Measurements from ENCODE around the gene PSTK.

Gene PSTK

GRCh38 chr10:122990278-122990677 lies 10.1 kb downstream of the PSTK start:
- in situ Hi-C loops (cut with HindIII; ENCODE audit: low sequenced_read_pairs): no loop called here

- in situ Hi-C loops (cut with HindIII; ENCODE audit: low sequenced_read_pairs): no loop called here
Measured at GRCh38 chr10:122992031-122992585, 11.9 kb downstream of the PSTK start.

DNA sequence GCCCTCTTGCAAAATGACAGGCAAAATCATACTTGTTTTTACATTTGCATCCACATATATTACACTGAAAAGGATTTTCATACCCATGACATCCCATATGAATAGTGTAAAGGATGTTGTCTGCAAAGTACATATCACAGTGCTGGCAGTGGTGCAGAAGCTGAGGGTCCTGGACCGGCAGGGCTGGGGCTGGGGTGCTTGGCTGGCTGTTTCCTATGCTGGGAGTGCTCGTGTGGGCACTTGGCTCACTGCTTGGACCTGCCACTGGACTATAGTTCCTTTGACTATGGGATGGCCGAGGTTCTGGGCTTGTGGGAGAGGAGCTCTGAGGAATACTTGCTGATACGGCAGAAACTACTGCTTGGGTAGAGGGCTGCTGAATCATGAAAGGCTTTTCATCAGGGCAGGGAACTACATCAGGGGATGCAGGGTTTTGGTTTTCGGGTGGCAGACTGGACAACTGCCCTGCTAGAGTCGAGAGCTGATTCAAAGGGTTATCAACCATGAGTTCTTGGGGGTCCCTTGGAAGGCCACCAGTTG lies 13.7 kb downstream of the PSTK start:
- in situ Hi-C loops (cut with HindIII; ENCODE audit: low sequenced_read_pairs): no loop called here

DNA sequence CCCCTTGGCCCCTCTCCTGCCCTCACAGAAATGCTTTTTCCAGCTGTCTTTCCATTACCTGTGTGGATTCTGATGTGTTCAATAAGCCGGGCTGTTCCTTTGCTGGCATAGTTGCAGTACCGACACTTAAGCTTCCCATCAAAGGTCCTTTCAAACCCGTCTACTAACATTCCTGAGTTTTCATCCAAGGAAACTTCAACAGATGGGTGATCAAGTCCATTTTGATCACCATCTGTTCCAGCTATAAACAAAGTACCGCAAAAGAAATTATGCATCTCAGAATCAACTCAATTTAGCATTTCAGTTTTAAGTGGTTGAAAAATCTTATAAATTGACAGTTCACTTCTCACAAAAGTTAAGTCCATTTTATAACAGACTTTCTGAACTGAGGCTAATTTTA lies 15.7 kb downstream of the PSTK start:
- in situ Hi-C loops (cut with HindIII; ENCODE audit: low sequenced_read_pairs): no loop called here

DNA sequence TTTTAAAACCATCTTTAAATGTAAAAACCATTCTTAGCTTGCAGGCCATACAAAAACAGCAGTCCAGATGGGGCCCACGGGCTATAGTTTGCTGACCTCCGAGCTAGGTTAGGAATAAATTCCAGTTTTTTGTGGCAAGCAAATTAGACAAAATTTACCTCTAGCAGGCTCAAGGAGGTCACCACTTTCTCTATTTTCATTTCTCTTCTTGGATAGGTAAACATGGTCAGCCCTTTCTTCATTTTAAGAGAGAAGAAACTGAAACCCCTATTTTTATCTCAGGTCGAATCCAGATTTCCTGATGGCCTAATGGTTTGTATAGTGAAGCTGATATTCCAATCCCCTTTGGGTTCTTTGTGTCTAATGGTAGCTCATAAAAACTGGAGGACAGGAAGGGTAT lies 17.7 kb downstream of the PSTK start:
- in situ Hi-C loops (cut with HindIII; ENCODE audit: low sequenced_read_pairs): no loop called here

DNA sequence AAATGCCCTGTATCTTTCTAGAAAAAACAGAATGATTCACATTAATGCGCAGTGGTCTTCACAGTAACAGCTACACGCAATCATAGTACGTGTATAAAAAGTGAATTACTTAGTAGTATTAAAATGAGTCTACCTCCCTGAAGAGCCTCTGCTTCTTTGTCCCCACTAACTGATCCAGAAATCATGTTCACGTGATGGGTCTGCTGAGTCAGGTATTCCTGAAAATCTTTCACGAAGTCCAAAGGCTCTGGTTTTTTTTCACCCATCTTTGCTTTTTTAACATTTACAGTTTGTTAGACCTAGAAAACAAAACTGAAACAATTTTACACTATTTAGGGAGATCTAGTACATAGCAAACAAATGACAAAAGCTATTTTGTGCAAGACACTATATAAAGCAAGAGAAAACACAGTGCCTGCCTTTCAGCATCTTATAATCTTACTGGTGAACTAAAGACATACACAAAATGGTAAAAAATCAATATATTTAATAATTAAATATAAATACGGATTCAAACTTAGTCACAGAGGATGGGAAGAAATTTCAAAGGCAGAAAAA lies 18.2 kb downstream of the PSTK start:
- in situ Hi-C loops (cut with HindIII; ENCODE audit: low sequenced_read_pairs): no loop called here

DNA sequence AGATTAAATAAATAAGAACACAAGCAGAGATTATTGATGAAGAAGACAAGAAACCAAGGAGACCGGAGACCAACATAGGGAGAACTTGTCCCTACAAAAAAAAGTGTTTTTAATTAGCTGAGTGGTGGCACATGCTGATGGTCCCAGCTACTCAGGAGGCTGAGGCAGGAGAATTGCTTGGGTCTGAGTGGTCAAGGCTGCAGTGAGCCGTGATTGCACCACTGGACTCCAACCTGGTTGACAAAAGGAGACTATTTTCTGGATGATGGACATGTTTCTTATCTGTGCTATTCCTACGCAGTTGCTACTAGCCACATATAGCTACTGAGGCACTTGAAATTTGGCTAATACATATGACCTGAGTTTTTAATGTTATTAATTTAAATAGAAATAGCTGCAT lies 18.7 kb downstream of the PSTK start:
- in situ Hi-C loops (cut with HindIII; ENCODE audit: low sequenced_read_pairs): no loop called here

DNA sequence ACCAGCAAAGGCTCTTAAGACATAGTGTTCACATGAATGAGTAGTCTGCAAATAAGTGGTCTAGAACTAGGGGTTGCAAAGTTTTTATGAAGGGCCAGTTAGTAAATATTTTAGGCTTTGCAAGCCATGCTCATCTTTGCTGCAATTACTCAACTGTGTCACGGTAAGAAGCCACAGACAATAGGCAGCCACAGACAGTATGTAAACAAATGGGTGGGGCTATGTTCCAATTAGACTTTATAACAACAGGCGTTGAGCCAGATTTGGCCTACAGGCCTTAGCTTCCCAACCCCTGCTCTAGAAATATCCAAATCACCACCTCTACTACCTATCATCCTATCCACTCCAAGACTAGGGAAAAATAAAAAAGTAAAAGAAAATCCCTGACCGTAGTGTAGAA lies 19.1 kb downstream of the PSTK start:
- in situ Hi-C loops (cut with HindIII; ENCODE audit: low sequenced_read_pairs): no loop called here

DNA sequence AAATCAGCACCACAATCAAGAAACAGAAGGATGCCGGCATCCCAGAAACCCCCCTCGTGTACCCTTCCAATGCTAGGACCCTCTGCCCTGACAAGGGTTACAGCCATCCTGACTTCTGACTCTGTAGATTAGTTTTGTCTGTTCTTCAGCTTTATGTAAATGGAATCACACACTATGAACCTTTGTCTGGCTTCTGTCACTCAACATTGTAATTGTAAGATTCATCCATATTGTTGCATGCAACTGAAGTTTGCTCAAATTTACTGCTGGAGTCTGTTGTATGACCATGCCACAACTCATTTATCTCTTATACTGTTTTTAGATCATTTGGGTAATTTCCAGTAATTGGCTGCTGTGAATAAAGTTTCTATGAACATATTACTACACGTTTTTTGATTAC lies 20.0 kb downstream of the PSTK start:
- in situ Hi-C loops (cut with HindIII; ENCODE audit: low sequenced_read_pairs): no loop called here

DNA sequence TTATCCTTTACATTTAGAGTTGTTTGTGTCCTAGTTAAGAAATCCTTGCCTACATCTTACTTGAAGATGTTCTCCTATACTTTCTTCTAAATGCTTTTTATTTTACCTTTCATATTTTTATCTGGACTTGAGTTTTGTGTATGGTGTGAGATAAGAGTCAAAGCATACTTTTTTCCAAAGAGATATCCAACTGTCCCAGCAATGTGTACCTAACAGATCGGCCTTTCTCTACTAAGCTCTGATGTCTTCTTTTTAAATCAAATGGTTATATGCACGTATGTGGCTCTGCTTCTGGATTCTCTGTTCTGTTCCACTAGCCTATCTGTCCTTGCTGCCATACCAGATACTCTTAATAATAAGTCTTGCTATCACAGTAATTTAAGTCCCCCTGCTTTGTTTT lies 21.2 kb downstream of the PSTK start:
- in situ Hi-C loops (cut with HindIII; ENCODE audit: low sequenced_read_pairs): no loop called here

DNA sequence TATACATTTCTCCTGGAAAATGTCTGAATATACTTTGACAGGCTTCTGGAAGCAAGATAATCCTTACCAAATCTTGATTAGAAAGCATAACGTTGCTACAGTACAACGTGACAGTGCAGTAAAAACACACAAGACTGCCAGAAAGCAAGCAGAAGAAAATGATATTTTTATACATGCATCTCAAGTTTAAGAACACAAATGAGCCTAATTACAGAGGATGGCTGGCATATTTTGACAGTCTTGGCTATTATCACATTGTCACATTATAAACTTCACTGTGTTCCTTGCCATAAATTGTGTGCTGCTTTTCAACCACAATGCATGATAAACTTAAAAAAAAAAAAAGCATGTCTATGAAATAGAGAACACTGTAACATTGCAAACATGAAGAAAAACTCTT lies 24.1 kb downstream of the PSTK start:
- in situ Hi-C loops (cut with HindIII; ENCODE audit: low sequenced_read_pairs): no loop called here

- in situ Hi-C loops (cut with HindIII; ENCODE audit: low sequenced_read_pairs): no loop called here
Measured at GRCh38 chr10:123007558-123008354, 27.6 kb downstream of the PSTK start.

DNA sequence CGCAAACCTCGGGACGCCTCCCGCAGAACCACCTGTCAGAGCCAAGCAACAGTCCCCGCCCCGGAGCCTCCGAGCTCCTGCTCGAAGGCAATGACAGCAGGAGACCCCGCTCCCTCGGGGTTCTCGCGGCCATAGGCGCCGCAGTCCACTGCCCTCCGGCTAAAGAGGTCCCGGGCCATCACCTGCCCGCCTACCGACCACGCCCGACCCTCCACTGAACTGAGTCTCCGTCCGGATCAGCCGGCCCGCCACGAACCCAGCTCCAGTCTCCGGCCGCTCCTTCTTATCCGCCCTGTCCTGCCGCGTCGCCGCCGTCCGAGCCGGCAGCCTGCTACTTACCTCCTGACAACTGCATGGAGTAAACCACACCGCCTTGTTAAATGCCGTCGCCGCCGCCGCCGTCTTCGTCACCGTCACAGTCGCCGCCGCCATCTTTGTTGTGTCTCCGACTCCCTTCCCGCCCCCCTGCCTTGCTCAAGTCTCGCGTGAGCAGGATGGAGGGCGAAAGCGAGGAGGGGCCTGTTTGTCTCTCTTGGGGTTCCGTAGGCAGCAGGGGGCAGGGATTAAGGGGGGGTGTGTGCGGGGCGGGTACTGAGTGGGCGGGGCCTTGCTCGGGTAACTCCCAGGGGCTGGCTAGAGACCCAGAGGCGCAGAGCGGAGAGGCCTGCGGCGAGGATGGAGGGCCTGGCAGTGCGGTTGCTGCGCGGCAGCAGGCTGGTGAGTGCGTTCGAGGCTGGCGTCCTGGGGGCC lies 28.3 kb downstream of the PSTK start, which contains the start of the genes ACADSB and IKZF5:
TSS of gene ACADSB (plus strand) at position 652 of the 750 bp plus-strand sequence. CDS start at position 676, 24 bp downstream.
TSS of gene IKZF5 (minus strand) at position 441 of the 750 bp plus-strand sequence. CDS start 10,170 bp downstream, outside the sequence.
- in situ Hi-C loops (cut with HindIII; ENCODE audit: low sequenced_read_pairs): no loop called here

- in situ Hi-C loops (cut with HindIII; ENCODE audit: low sequenced_read_pairs): no loop called here
Measured at GRCh38 chr10:123009105-123009820, 29.1 kb downstream of the PSTK start.

GRCh38 chr10:123011987-123012386 lies 31.8 kb downstream of the PSTK start:
- in situ Hi-C loops (cut with HindIII; ENCODE audit: low sequenced_read_pairs): no loop called here

DNA sequence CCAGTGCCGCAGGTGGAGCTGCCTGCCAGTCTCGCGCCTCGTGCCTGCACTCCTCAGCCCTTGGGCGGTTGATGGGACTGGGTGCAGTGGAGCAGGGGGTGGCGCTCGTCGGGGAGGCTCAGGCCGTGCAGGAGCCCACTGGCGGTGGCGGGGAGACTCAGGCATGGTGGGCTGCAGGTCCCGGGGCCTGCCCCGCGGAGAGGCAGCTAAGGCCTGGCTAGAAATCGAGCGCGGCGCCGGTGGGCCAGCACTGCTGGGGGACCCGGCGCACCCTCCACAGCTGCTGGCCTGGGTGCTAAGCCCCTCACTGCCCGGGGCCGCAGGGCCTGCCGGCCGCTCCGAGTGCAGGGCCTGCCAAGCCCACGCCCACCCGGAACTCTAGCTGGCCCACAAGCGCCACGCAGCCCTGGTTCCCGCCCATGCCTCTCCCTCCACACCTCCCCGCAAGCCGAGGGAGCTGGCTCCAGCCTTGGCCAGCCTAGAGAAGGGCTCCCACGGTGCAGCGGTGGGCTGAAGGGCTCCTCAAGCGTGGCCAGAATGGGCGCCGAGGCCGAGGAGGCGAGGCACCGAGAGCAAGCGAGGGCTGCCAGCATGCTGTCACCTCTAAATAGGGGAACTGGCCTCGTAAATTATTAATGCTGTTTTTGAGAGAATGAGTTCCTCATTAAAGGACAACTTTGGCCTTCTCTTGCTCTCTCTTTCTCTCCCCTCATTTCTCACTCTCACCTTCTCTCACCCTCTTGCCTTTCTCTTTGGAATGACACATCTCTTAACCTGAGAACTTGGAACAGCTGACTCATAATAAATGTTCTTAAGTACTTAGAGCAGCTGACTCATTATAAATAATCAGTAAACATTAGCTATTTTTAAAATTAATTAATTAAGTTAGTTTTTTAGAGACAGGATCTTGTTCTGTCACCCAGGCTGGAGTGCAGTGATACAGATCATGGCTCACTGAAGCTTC lies 33.5 kb downstream of the PSTK start:
- in situ Hi-C loops (cut with HindIII; ENCODE audit: low sequenced_read_pairs): no loop called here

DNA sequence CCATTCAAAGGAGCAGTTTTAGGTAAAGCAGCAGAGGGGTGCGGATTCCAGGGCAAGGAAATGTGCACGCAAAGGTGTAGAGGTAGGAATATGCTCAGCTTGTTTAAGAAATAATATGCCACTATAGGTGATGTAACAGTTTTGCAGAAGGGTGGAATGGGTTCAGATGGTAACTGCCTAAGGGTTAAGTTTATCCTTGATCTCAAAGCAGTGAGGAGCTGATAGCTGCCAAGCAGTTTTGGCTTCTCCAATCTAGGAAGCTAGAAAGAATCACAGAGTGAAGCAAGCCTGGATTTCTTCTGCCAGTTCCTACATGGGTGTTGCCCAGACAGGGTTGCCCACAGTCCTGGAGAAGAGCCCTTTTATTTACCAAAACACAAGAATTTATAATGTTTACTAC lies 34.6 kb downstream of the PSTK start:
- in situ Hi-C loops (cut with HindIII; ENCODE audit: low sequenced_read_pairs): no loop called here

DNA sequence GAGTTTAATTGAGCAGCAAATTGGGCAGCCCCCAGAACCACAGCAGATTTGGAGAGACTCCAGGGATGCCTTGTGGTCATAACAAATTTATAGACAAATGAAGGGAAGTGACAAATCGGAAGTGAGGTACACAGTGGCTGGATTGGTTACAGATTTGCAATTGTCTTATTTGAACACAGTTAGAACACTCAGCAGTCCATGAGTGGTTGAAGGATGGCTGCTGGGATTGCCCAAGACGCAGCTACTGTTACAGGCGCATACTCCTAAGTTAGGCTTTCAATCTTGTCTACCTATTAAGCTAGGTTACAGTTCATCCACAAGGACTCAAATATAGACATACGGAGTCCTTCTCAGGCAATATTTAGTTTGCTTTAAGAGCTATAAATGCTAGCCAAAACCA lies 36.0 kb downstream of the PSTK start:
- in situ Hi-C loops (cut with HindIII; ENCODE audit: low sequenced_read_pairs): no loop called here

- in situ Hi-C loops (cut with HindIII; ENCODE audit: low sequenced_read_pairs): no loop called here
Measured at GRCh38 chr10:123017421-123018165, 37.4 kb downstream of the PSTK start.

Measured in DLD1 (cell line).